GM21515 (cell line): ENCODE measurements around the gene AGRN.

ENCODE experiments used
- ATAC-seq: cut with Tn5 transposase; IDR thresholded peaks from one replicate; pipeline ENCODE4 v1.9.1; 2021; ENCODE audit not compliant: unreplicated experiment

The AGRN gene

GRCh38 chr1:1079408-1080121 lies 59.6 kb downstream of the AGRN start:
- no peak for ATAC-seq

GRCh38 chr1:1080122-1080757 lies 60.3 kb downstream of the AGRN start:
- ATAC-seq = no peak

- no peak for ATAC-seq
Measured at GRCh38 chr1:1080951-1081310, 61.0 kb downstream of the AGRN start.

GRCh38 chr1:1081311-1082238 lies 61.7 kb downstream of the AGRN start:
- no peak for ATAC-seq

DNA sequence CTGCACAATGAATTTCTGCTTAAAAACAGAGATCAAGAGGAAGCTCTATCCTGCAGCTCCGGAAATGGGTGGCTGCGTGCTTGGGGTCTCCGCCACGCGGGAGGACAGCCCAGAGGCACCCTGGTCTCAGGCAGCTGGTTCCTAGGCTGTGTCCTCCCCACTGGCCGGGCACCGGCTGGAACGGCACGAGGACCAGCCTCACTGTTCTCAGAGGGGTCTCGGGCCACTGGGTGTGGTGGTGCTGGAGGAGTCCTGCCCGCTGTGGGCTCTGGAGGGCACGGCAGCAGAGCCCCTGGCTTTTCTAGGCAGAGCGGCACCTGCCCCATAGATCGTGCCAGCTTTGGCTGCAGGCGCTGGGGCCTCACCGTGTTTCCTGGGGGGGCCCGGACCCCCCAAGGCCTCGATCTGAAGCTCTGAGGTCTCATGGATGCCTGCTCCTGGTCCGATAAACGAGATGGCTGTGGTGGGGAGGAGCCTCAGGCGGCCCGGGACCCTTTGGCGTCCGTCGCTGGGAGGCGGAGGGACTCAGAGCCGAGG lies 62.4 kb downstream of the AGRN start:
- no peak for ATAC-seq

GRCh38 chr1:1082776-1083415 lies 63.0 kb downstream of the AGRN start:
- no peak for ATAC-seq

DNA sequence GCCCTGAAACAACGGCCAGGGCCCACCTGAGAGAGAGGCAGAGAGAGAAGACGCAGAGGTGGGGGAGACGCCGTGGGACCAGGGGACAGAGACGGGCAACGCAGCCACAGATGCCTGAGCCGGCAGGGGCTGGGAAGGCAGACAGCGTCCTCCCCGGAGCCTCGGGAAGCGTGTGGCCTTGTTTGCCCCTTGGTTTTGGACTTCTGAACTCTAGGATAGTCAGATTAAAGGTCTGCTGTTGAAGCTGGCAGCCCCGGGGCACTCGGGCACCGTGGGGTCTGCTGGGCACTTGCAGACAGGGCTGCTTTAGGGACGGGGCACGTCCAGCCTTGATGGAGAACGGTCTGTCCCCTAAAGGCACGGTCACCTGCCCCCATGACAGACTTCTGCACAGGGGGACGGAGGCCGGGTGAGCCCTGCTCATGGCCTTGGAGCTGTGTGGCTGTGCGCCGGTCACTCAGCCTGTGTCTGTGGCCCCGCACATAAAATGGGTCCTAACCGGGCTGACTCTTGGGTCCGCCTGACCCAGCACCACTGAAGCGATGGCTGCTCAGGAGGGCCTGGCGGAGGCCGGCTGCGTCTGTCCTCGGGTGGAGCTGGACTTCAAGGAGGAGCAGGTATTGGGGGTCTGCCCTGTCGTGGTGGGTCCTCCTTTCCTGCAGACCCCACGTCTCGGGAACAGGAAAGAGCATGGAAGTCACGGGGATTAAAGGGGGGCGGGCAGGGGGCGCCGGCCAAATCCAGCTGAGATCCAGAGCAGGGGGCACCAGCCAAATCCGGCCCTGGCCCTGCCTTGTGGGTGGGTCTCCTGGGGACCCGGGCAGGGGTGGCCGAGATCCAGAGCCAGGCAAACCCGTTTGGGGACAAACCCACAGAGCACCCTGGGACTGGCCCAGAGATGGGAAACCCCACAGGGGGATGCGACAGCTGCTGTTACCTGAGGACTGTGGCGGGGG lies 63.8 kb downstream of the AGRN start:
- no peak for ATAC-seq

DNA sequence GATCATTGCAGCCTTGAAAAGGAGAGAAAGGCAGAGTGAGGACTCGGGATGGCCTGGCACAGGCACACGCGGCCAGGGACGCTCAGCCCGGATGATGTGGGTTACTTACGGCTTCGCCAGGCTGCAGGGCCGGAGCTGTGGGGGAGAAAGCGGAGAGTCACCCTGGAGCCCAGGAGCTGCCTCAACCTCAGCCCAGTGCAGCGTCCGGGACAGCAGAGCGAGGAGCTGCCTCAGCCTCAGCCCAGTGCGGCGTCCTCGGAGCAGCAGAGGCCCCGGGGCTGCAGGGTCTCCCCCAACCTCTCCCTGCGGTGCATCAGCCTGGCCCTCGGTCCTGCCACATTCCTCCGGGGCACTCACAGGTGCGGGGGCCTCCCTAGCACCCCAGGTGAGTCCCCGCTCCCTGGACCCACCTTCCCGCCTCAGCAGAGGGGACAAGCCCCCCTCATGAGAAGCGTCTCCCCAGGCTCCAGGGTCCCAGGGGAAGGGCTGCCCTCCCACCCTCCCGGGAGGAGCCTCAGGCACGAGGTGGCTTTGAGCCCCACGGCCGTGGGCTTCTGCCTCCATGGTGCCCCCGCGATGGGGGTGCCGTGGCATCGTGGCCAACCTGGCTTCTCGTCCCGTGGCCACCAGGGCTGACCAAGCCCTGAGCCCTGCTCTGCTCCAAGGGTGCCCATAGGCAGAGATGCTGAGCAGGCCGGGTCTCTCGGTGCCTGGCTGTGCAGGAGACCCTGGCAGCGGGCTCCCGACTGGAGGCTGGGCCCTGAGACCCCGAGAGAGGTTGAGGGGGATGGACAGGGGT lies 64.7 kb downstream of the AGRN start:
- no peak for ATAC-seq

DNA sequence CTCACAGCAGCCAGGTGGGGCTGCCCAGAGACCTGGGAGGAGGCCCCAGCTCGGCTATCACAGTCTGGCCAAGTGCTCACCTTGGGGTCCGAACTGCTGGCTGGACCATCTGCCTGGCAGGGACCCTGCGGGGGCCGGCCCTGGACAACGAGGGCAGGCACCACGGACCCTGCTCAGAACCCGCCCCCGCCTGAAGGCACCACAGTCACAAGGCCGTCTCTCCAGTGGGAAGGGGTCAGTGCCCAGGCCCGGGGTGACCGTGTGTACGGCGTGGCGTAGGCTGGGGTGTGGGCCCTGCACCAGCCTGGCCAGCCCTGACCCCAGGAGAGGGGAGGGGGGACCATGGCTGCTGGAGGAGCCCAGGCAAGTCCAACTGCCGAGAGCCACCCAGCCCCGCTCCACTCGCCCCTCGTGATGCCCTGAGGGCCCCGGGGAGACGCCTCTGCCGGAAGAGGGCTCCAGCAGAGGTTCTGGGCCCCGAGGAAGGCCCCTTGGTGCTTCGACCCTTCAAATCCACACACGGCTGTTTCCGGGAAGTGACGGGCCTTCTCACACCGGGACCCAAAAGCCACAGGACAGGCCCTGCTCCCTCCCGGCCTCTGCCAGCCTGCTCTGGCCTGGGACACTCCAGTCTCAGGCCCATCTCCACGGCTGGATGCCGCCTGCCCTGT lies 65.4 kb downstream of the AGRN start:
- ATAC-seq = no peak

- ATAC-seq = no peak
Measured at GRCh38 chr1:1085911-1086841, 66.3 kb downstream of the AGRN start.

DNA sequence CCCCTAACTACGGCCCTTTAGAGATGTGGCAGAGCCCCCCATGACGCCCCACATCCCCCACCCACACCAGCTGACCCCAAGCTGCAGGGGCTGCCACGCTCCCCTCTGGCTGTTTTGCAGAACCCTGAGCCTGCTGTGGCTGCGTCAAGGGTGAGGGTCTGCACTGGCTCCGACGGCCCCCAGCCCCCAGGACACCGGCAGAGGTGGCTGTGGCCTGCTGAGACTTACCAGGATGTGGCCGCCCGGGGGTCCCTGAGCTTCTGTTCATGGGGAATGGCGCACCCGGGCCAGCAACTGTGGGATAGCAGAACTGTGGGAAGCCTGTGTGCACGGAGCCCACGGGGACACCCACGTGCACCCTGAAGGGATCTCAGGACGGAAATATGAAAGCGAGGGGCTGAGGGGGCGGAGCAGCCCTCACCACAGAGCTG lies 67.0 kb downstream of the AGRN start:
- no peak for ATAC-seq

DNA sequence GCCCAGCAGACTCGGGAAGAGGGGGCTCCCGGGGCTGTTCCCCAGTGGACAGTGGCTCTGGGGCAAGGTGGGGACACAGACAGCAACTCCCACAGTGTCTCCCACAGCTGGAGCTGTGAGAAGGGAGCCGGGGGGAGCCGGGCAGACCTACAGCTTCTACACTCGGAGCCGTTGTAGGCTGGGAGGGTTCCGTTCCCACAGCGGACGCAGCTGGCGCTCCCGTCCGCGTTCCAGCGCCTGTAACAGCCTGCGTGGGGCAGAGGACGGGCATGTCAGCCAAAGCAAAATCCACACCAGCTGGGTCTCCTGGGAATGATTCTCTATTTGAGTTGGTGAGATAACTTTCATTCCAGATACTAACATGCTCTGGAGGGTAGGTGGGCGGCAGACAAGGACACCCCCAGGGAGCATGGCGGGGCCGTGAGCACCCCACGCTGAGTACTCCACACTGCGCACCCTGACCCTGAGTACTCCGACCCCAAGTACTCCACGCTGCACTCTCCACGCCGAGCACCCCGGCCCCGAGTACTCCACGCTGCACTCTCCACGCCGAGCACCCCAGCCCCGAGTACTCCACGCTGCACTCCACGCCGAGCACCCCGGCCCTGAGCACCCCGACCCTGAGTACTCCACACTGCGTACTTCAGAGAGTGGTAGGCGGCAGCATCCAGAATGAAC lies 67.6 kb downstream of the AGRN start:
- no peak for ATAC-seq

DNA sequence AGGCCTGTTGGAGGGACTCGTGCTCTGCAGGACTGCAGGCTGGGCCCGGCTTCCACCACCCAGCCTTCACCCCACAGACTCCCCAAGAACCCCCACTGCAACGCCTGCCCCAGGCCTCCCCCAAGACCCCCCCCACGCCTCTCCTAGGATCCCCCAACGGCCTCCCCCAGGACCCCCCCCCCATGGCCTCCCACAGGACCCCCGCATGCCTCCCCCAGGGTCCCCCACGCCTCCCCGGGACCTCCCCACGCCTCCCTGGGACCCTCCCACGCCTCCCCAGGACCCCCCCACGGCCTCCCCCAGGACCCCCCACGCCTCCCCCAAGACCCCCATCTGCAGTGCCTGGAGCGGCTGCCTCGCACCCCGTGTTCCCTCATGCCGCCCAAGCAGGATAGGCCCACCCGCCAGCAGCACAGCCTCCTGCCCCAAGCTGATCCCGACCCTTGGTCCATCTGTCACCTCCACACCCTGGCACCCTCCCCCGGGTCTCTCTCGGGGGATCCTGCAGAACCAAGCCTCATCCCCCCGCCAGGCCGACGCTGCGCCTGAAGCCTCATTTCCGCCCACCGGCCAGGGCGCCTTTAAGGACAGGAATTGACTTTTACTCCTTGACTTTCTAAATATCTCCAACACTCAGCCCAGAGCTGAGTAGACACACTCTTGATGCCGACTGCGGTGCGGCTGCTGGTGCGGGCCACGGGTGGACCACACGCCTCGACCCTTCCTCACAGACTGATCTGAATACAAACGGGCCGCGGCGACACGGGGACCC lies 68.3 kb downstream of the AGRN start:
- no peak for ATAC-seq

DNA sequence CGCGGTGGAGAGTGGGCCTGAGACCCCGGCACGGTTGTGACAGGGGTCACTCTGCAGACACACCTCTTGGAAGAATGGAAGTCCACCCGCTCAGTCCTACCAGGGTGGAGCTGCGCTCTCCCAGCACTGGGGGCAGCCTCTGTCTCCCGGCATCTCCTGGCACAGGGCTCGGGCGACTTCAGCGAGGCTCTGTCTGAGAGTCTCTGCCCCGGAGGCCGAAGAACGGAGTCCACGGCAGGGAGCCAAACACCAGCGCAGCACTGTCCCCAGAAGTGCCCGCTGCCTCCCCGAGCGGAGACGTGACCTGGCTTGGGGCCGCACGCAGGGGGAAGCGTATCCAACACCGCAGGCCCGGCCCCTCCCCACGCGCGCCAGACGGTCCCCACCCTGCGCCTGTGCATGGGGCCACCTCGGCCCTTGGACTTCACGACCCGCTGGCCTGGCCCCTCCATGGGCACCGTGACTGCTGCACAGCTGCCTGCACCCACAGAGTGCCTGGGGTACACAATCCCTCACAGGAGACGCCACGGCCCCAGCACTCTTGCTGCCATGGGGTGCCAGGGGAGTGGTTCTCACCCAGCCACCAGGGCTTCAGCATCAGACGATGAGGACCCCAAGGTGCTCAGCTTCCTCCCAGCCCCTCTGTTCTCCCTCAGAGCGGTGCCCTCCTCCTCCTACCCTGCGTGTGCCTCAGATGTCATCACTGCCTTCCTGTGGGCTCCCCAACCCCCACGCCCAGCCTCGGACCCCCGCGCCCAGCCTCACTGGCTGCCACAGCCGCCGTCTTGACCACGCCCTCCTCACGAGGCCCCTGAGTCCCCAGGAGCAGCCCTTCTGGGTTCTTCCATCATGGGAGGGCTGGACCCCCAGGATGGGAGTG lies 69.1 kb downstream of the AGRN start:
- ATAC-seq = no peak

GRCh38 chr1:1089731-1090423 lies 70.0 kb downstream of the AGRN start:
- ATAC-seq = no peak
